ENCODE data around the gene GTPBP10. TPM values are rescaled to one million over a fixed set of nuclear protein-coding genes. Genes with fewer than 3 reads are reported as not detected.

GTPBP10 gene
- total and polyA plus RNA-seq, 2 of the 13 experiments (the other 11 are each of a cell fraction or from before 2014, with no cell fraction given), result 13.3 to 38.7 TPM

GRCh38 chr7:90409667-90410066 lies 63.2 kb downstream of the GTPBP10 start (continued):
- TF ChIP-seq ZHX2 (IDR thresholded peaks at IDR 0.05; ENCODE audit: low read depth) (no peak), ZHX2 (CRISPR knock-in tag; IDR thresholded peaks at IDR 0.05; ENCODE audit: borderline replicate concordance) (no peak), PAXIP1 (CRISPR knock-in tag; conservative IDR thresholded peaks at IDR 0.05) (peak; percentile 45; the same call in 1 of the 2 replicates), RFX3 (CRISPR knock-in tag; IDR thresholded peaks at IDR 0.05) (no peak), IRF2 (CRISPR knock-in tag; IDR thresholded peaks at IDR 0.05) (0 out of 2 replicates have a peak, but pooled peaks have one; percentile 45), ZGPAT (CRISPR knock-in tag; IDR thresholded peaks at IDR 0.05) (0 out of 2 replicates have a peak, but pooled peaks have one; percentile 4), FOXP1 (IDR thresholded peaks at IDR 0.05) (no peak), FOXP1 (CRISPR knock-in tag; IDR thresholded peaks at IDR 0.05) (peak; percentile 50), TBX3 (IDR thresholded peaks at IDR 0.05; ENCODE audit: borderline replicate concordance) (peak; percentile 64; the same call in 1 of the 2 replicates), HMG20A (CRISPR knock-in tag; IDR thresholded peaks at IDR 0.05; ENCODE audit: borderline replicate concordance) (peak; percentile 40; the same call in 1 of the 2 replicates), ZFP41 (CRISPR knock-in tag; IDR thresholded peaks at IDR 0.05; ENCODE audit: borderline replicate concordance) (no peak), ZNF138 (CRISPR knock-in tag; IDR thresholded peaks at IDR 0.05; ENCODE audit: low read depth) (no peak), YEATS2 (CRISPR knock-in tag; IDR thresholded peaks at IDR 0.05; ENCODE audit: borderline replicate concordance) (0 out of 2 replicates have a peak, but pooled peaks have one; percentile 29), TBX2 (CRISPR knock-in tag; IDR thresholded peaks at IDR 0.05; ENCODE audit: borderline replicate concordance) (peak; percentile 30; the same call in 1 of the 2 replicates), ZNF644 (CRISPR knock-in tag; IDR thresholded peaks at IDR 0.05; ENCODE audit: low read depth) (no peak), FOXP4 (CRISPR knock-in tag; IDR thresholded peaks at IDR 0.05) (peak; percentile 44; the same call in 1 of the 2 replicates), ZMAT5 (CRISPR knock-in tag; IDR thresholded peaks at IDR 0.05; ENCODE audit: borderline replicate concordance, low read depth) (no peak)
